Caco-2 (cell line): ENCODE data around the gene GSE1. TPM values are rescaled to one million over a fixed set of nuclear protein-coding genes. Genes with fewer than 3 reads are reported as not detected.

Experiments used
- BruUV-seq: library from RNA; stranded (reverse); fragments of 400-500 nt; replicated peaks from 2 replicates; lab custom pipeline; 2021; lab: Mats Ljungman, UMichigan
- CTCF ChIA-PET: fragments of 300-600 bp; sonication (Branson Sonifier 250); formaldehyde crosslinking; loops from one replicate; lab custom pipeline; 2022; ENCODE audit warnings: antibody characterized with exemption; lab: Charles Lee
- POLR2A ChIA-PET: fragments of 300-600 bp; sonication (Branson Sonifier 250); formaldehyde crosslinking; loops from one replicate; lab custom pipeline; 2022; ENCODE audit warnings: antibody characterized with exemption; lab: Charles Lee
- DNase-seq, 2 experiments: peaks; one replicate each; pipeline versions ENCODE4 v3.0.0 to v3.0.0-alpha.2; 2020 to 2022
- H3K27me3 ChIP-seq: replicated peaks from 2 replicates; pipeline ENCODE4 v1.6.0; 2011; ENCODE audit warnings: low read length; ENCODE audit not compliant: control insufficient read depth, insufficient read depth
- H3K36me3 ChIP-seq: 2 replicates; pipeline ENCODE4 v1.5.1; 2011; ENCODE audit warnings: low read length; ENCODE audit not compliant: control insufficient read depth, insufficient read depth
- H3K4me1 ChIP-seq: fragments of 250-450 bp; sonication (Bioruptor Pico); 2 replicates; pipeline ENCODE4 v1.5.1; 2020; ENCODE audit warnings: mild to moderate bottlenecking
- H3K4me3 ChIP-seq: 2 replicates; pipeline ENCODE4 v1.5.1; 2011; ENCODE audit warnings: low read depth, mild to moderate bottlenecking, control low read depth, low read length
- H3K9me3 ChIP-seq: fragments of 250-450 bp; sonication (Bioruptor Pico); 2 replicates; pipeline ENCODE4 v1.5.1; 2020; ENCODE audit warnings: mild to moderate bottlenecking, moderate library complexity
- H3K27ac Mint-ChIP-seq: one replicate; pipeline ENCODE4 v1.8.0; 2022; ENCODE audit warnings: mixed read lengths; ENCODE audit not compliant: unreplicated experiment
- H3K27me3 Mint-ChIP-seq: one replicate; pipeline ENCODE4 v1.8.0; 2022; ENCODE audit warnings: mixed read lengths; ENCODE audit not compliant: insufficient read depth, unreplicated experiment
- H3K36me3 Mint-ChIP-seq: one replicate; pipeline ENCODE4 v1.8.0; 2022; ENCODE audit warnings: mild to moderate bottlenecking, mixed read lengths; ENCODE audit not compliant: insufficient read depth, unreplicated experiment
- H3K4me1 Mint-ChIP-seq: one replicate; pipeline ENCODE4 v1.8.0; 2022; ENCODE audit warnings: low read depth, mixed read lengths; ENCODE audit not compliant: unreplicated experiment
- H3K4me3 Mint-ChIP-seq: one replicate; pipeline ENCODE4 v1.8.0; 2022; ENCODE audit warnings: mild to moderate bottlenecking, moderate library complexity, mixed read lengths; ENCODE audit not compliant: unreplicated experiment
- H3K9me3 Mint-ChIP-seq: one replicate; pipeline ENCODE4 v1.8.0; 2022; ENCODE audit warnings: mixed read lengths; ENCODE audit not compliant: unreplicated experiment
- CTCF ChIP-seq, 2 experiments: fragments of 200-600 bp in 1 of 2; IDR thresholded peaks; 1 replicate in 1 of 2; 2 replicates in 1 of 2; pipeline versions ENCODE4 v1.5.1 to v1.8.0; 2011 to 2022; ENCODE audit warnings: antibody characterized with exemption in 1 of 2, control low read depth in 1 of 2, inconsistent platforms in 1 of 2, low read depth in 1 of 2, low read length in 1 of 2, mild to moderate bottlenecking in 1 of 2, moderate library complexity in 1 of 2; ENCODE audit not compliant: insufficient read depth in 1 of 2, severe bottlenecking in 1 of 2, unreplicated experiment in 1 of 2
- intact Hi-C: fragments of 100-400 bp; cut with micrococcal nuclease; formaldehyde crosslinking; loops from one replicate; pipeline ENCODE4 v1.10.0; 2022; ENCODE audit not compliant: unreplicated experiment
- total RNA-seq: library from RNA; stranded (reverse); gene quantifications from 2 replicates; pipeline ENCODE4 v1.2.3, GENCODE V29; 2022

The GSE1 gene
- total RNA-seq, 1 experiment from 2014 or later = 142 TPM

DNA sequence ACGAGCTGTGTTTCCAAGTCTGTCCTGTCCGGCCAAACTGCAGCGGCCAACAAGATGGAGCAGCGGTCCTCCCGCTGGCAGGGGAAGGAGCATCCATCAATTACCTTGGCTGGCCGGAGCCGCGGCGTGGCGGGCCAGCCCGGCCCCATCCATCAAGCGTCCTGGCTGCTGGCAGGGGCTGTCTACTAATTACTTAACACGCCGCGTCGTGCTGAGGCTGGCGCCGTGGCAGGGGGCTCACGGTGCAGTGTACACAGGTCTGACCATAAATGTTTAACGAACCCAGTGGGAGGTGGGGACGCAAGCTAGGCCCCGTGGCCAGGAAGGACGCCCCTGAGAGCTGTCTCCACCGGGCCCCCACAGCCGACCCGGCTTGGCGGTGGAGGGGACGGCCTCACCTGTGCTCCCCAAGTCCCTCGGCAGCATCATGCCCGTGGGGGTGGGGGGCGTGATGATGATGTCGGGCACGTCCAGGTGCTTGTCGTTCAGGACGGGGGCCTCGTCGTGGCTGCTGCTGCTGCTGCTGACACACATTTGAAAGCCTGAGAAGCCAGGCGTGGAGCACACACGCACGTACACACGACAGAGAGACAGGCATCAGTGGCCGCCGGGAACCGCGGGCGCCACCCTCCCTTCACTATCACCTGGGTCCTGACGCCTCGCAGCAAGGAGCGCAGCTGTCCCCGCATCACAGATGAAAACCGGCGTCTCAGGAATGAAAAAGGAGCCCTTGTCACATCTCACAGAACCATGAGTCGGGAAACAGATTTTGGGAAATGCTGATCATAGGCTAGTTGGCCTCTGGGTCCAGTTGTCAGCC is 96.9 kb downstream of the GSE1 start:
- ChIA-PET POLR2A (no interaction called here), CTCF (interaction anchor here (0.7 to 1.0 kb wide), 4 partner anchors 8 to 92 kb away, joined by 3 to 10 read pairs (median 5); no protein-coding TSS in a partner anchor)
- Mint-ChIP-seq H3K27me3 (no peaks in the 10 kb centered on the region), H3K4me3 (no peak overlapping the region), H3K27ac (no peak overlapping the region), H3K9me3 (no peaks in the 10 kb centered on the region), H3K36me3 (peaks cover 6% of the 10 kb centered on the region), H3K4me1 (peaks cover 7% of the 10 kb centered on the region)
- DNase-seq = no peak
- no peaks in the 10 kb centered on the region for H3K27me3 ChIP-seq
- H3K4me3 ChIP-seq = no peak overlapping the region
- peaks cover 7% of the 10 kb centered on the region for H3K4me1 ChIP-seq
- intact Hi-C loops = no loop called here
- H3K36me3 ChIP-seq = no peaks in the 10 kb centered on the region
- no peak for TF ChIP-seq CTCF (IDR thresholded peaks at IDR 0.05; ENCODE audit: insufficient read depth in 1 of 2, low read depth in 1 of 2, low read length in 1 of 2, severe bottlenecking in 1 of 2, unreplicated experiment in 1 of 2)
- BruUV-seq = no TSS peak
- no peaks in the 10 kb centered on the region for H3K9me3 ChIP-seq

GRCh38 chr16:85710732-85711131 is 97.6 kb downstream of the GSE1 start:
- H3K27me3 Mint-ChIP-seq = no peaks in the 10 kb centered on the region
- CTCF ChIA-PET = interaction anchor here (0.9 kb wide), 1 partner anchor 10 kb away, joined by 4 read pairs; no protein-coding TSS in a partner anchor
- intact Hi-C loops = no loop called here
- POLR2A ChIA-PET = no interaction called here
- Histone ChIP-seq H3K4me3 (no peak overlapping the region), H3K9me3 (no peaks in the 10 kb centered on the region), H3K27me3 (no peaks in the 10 kb centered on the region), H3K4me1 (no peaks in the 10 kb centered on the region), H3K36me3 (no peaks in the 10 kb centered on the region)
- no peak overlapping the region for H3K4me3 Mint-ChIP-seq
- no peak for DNase-seq
- no TSS peak for BruUV-seq
- H3K4me1 Mint-ChIP-seq = no peaks in the 10 kb centered on the region
- H3K36me3 Mint-ChIP-seq = peaks cover 6% of the 10 kb centered on the region
- no peaks in the 10 kb centered on the region for H3K9me3 Mint-ChIP-seq
- H3K27ac Mint-ChIP-seq = no peak overlapping the region
- TF ChIP-seq CTCF (IDR thresholded peaks at IDR 0.05; ENCODE audit: insufficient read depth in 1 of 2, low read depth in 1 of 2, low read length in 1 of 2, severe bottlenecking in 1 of 2, unreplicated experiment in 1 of 2) = no peak

GRCh38 chr16:85711982-85712587 is 99.0 kb downstream of the GSE1 start:
- DNase-seq = no peak
- CTCF ChIA-PET = no interaction called here
- H3K27me3 Mint-ChIP-seq = no peaks in the 10 kb centered on the region
- intact Hi-C loops = no loop called here
- H3K4me1 Mint-ChIP-seq = no peaks in the 10 kb centered on the region
- no peak overlapping the region for H3K4me3 Mint-ChIP-seq
- no peak overlapping the region for H3K27ac Mint-ChIP-seq
- TF ChIP-seq CTCF (IDR thresholded peaks at IDR 0.05; ENCODE audit: insufficient read depth in 1 of 2, low read depth in 1 of 2, low read length in 1 of 2, severe bottlenecking in 1 of 2, unreplicated experiment in 1 of 2) = no peak
- POLR2A ChIA-PET = no interaction called here
- H3K36me3 ChIP-seq = no peaks in the 10 kb centered on the region
- no peaks in the 10 kb centered on the region for H3K4me1 ChIP-seq
- H3K27me3 ChIP-seq = no peaks in the 10 kb centered on the region
- BruUV-seq = no TSS peak
- H3K9me3 ChIP-seq = no peaks in the 10 kb centered on the region
- H3K4me3 ChIP-seq = no peak overlapping the region
- no peaks in the 10 kb centered on the region for H3K36me3 Mint-ChIP-seq
- H3K9me3 Mint-ChIP-seq = no peaks in the 10 kb centered on the region
